NCI-H446 treated with DMSO at 0.1 percent for 48 hours (cell line): ENCODE data around the gene THAP6.
"Not testable (repeated sequence)": the region's sequence is repeated elsewhere in the genome, so short reads cannot be mapped to it uniquely, and the experiment has no call there.

Experiments used
- DNase-seq: peaks from one replicate; lab custom pipeline; 2025; lab: John Stamatoyannopoulos, UW

The THAP6 gene, protein sequence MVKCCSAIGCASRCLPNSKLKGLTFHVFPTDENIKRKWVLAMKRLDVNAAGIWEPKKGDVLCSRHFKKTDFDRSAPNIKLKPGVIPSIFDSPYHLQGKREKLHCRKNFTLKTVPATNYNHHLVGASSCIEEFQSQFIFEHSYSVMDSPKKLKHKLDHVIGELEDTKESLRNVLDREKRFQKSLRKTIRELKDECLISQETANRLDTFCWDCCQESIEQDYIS

DNA sequence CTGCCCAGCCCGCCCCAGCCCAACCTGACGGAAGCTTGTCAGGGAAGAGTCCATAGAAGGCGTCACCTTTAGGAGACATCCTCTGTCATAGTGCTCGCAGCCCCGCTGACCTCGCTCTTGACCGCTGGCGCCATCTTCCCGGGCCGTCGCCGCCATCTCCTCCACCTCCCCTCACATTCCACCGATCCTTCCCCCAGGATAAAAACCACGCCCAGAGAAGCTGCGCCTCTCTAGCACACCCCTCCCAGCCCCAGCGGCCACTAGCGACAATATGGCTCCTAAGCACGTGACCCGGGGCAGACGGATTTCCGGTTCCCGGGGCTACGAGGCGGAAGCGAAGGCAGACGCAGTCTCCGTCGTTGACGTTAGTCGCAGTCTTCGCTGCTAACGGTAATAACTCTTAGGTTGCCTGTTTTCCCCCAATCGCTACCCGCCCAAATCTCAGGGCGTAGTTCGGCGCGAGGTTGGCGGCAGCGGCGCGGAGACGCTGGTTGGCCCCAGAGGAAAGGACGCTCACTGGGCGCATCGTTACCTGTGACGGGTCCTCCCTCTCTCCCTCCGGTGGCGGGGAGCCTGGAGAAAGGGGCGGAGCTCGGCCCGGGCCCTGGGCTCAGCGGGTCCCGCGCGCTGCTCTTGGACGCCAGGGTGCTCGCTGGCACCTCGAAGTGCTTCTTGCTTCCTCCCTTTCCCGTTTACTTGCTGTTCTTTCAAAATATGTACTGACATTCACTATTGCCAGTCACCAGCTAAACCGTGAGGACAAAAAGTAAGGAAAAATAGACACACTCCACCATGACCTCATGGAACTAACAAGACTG is at the start of gene THAP6, which contains the start of gene RCHY1:
THAP6 (plus strand) TSS at position 343 of the 818 bp plus-strand sequence. CDS start 980 bp downstream, outside the sequence.
RCHY1 (minus strand) TSS at position 273 of the 818 bp plus-strand sequence; CDS start at position 156, 117 bp downstream.
- peak; percentile 91 for DNase-seq

DNA sequence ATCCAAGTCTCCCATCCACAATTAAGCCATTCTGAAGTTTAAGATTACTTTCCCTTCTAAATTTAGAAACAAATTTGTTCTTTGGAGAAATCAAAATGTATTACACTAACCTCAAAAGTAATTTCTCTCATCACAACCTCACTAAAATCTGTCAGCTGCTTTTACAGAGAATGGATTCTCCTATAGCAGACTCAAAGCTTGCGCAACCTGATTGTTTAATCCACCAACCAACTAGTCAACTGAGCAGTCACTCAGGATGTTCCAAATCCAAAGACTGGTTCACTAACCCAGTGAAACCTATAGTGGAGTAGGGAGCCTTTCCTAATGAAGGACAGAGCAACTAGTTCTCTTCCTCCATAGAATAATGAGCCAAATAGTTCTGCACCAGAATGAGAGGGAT is 44.4 kb upstream of the THAP6 start:
- DNase-seq = no peak

DNA sequence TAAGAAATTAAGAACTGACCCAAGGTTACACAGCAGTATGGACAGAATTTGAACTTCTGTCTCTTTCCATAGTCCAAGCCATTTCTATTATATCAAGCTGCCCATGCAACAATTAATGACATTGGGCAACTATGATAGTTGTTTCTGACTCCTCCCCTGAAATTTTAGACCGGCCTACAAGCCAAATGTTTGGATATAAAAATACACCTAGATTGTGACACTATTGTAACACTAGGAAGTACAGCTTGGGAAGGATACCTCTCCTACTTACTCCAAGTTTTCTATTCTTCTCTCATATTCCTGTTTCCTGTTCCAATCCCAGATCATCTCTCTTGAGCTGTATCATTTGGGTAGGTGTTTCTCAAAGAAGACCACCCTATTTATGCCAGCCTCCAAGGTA is 43.5 kb upstream of the THAP6 start:
- no peak for DNase-seq

DNA sequence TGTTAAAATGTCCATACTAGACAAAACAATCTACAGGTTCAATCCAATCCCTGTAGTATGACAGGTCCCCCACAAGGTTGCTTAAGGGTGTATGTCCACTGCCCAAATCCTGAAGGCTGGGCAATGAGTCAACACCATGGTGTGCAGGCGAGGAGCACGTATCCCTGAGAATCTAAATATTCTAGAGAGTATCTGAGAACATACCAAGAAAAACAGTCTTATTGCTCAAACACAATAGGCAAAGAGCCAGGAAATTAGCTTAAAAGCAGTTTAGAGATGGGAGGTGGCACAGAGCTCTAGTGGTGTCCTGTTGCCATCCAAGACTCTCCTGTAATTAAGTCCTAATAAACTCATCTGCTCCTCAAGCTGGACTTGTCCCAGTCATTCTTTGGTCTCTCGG is 37.1 kb upstream of the THAP6 start:
- DNase-seq = no peak

DNA sequence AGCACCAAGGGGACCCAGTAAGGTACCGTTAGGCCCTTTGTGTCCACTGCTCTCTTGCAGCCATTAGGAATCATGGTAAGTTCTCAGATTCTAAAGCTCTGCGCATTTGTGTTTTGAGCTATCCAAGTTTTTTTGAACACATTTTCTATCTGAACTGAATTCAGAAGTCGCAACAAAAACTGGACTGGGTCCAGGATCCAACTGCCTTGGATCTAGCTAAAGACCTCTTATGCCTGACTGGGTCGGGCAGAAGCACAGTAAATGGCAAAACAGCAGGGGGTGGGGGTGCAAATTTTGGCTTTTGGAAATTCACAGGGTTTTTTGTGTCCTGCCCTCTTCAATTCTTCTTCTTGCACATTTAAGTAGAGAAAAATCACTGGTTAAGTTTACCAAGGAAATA is 30.1 kb upstream of the THAP6 start:
- DNase-seq = peak; percentile 79

DNA sequence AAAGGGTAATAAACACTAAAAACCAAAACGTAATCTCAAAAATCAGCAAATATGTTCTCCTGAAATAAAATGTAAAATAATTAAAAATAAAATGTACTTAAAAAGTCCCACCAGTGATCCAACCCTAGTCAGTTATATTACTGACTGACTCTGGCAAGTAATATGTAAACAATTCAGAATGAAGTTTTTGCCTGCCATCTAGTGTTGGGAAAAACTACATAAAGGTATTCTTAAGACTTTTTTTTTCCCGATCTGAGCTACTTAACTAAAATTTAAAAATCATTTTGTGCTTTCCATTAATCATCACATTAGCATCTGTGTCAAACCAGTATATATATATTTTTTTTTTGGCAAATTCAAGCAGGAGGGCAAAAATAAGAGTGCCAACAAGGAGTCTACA is 24.1 kb upstream of the THAP6 start:
- no peak for DNase-seq

DNA sequence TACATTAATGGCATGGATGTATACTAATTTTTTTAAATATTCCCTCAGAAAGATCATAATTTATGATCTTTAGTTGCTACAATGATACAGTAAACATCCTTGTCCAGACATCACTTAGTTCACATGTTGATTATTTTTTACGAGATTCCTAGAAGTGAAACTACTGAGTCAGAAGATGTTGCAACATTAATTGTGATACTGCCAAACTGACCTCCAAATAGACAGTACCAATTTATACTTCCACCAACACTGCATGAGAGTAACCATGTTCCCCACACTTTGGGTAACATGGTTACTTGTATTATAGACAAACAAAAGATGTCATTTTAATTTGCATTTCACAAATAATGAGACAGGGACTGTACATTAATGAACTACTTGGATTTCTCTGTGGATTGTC is 19.7 kb upstream of the THAP6 start:
- DNase-seq = no peak

DNA sequence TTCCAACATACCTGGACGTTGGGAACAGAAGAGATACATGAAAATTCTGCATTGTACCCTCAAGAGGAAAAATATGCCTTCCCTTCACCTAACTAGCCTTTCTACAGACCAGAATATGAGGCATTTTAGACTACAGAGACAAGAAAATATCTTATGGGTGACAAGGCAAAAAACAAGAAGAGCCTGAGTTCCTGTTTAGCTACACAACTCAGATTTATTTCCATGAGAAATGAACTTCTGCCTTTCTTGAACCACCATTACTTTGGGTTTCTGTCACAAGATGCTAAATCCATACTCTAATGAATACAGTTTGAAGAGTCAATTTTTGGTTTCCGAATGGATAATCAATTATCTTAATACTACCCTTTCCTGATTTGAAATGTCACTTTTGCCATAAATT is 18.8 kb upstream of the THAP6 start:
- no peak for DNase-seq

DNA sequence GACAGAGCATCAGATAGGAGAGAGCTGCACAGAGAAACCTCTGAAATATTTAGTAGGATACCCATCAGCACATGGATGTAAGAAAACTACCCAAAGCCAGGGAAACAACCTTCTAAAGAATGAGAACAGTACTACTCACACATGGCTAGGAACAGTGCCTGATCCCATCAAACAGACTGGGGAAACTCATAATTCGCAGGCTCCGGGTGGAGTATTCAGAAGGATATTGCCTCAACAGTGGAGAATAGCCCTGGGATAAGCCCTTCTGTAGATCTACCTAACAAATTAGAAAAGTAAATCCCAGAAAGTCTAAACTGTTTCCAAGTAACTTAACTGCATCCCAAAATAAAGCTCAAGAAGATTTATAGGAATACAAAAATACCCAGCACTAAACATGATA is 17.9 kb upstream of the THAP6 start:
- DNase-seq = no peak

DNA sequence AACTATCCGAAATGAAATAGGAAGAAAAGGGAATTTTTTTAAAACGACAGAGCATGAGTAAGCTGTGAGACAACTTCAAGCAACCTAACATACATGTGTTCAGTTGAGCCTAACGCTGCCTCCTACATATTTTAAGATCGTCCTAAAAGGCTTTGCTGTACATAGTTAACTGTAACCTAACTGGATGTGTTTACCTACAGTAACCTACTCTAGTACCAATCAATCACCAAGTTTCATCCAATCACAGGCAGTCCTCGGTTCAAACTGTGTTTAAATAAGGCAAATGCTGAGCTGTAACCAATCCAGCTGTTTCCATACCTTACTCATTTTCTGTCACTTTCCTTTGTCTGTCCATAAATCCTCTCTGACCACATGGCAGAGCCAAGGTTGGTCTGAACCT is 17.1 kb upstream of the THAP6 start:
- no peak for DNase-seq

DNA sequence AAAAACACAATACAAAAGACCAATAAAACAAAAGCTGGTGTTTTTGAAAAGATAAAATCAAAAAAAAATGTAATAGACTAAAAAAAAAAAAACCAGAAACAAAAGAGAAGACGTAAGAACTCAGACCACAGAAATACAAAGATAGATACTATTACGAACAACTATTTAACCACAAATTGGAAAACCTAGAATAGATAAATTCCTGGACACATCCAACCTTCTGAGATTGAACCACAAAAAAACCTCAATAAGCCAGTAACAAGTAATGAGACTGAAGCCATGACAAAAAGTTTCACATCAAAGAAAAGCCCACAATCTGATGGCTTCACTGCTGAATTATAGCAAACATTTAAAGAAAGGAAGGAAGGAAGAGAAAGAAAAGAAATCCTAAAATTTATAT is 16.2 kb upstream of the THAP6 start:
- no peak for DNase-seq

DNA sequence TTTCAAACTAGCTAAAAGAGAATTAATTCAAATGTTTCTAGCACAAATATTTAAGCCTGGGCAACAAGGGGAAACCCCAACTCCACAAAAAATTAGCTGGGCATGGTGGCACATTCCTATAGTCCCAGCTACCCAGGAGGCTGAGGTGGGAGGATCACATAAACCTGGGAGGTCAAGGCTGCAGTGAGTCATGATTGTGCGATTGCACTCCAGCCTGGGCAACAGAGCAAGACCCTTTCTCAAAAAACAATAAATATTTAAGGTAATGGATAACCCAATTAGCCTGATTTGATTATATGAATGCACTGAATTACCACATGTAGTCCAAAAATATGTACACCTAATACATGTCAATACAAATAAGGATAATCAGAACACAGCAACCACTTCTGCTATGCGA is 14.4 kb upstream of the THAP6 start:
- no peak for DNase-seq

DNA sequence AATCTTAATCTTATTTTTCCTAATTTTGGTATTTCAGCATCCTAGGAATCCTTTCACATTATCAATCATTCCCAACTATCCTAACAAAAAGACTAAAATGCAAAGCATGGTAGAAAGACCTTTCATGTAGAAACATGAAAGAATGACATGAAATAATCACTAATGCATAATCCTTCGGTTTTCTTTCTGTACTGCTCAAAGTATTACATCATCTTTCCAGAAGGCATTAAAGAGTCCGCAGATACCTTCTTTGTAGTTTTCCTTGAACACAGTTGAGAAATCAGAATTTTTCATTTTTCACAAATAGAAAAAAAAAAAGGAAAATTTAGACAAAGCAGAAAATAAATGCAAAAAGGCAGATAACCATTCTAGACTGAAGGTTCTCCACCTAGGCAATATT is 11.6 kb upstream of the THAP6 start:
- DNase-seq = no peak

DNA sequence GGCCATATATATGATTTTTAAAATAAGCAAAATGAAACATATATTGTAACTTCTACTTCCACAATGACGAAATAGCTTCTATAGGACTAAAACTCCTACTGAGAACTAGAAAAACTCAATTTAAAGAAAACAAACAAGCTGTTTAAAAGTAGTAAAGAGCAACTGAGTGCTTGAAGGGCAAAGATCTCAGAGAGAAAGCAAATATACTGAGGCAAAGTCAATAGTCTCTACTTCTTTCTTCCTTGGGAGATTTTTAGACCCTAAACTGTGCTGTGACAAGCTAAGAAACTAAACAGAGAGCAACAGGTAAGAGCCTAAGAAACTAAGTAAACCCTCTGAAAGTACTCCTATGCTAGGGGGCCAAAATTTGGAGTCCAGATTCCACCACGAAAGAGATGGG is 8.6 kb upstream of the THAP6 start:
- DNase-seq = no peak

DNA sequence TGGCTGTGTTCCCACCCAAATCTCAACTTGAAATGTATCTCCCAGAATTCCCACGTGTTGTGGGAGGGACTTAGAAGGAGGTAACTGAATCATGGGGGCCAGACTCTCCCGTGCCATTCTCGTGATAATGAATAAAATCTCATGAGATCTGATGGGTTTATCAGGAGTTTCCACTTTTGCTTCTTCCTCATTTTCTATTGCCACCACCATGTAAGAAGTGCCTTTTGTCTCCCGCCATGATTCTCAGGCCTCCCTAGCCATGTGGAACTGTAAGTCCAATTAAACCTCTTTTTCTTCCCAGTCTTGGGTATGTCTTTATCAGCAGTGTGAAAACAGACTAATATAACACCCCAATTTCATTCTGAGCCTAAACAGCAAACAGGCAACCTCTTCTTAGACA is 4.7 kb upstream of the THAP6 start:
- not testable (repeated sequence) for DNase-seq

DNA sequence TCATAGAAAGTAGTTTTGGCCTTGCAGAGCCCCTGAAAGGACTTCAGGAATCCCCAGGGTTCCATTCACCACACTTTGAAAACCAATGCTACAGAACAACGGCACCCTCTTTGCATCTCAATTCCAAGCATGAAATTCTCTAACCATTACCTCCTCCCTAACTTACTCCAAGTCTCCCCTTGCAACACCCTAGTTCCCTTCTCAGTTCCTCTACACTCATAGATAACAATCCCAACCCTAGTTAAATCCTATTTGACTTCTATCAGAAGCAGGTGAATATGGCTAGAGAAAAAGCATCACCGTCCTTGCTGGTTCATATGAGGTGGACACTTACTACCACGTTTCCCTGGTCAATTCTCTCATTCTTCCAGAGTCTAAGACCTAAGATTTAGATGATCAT is 2.4 kb upstream of the THAP6 start:
- no peak for DNase-seq

DNA sequence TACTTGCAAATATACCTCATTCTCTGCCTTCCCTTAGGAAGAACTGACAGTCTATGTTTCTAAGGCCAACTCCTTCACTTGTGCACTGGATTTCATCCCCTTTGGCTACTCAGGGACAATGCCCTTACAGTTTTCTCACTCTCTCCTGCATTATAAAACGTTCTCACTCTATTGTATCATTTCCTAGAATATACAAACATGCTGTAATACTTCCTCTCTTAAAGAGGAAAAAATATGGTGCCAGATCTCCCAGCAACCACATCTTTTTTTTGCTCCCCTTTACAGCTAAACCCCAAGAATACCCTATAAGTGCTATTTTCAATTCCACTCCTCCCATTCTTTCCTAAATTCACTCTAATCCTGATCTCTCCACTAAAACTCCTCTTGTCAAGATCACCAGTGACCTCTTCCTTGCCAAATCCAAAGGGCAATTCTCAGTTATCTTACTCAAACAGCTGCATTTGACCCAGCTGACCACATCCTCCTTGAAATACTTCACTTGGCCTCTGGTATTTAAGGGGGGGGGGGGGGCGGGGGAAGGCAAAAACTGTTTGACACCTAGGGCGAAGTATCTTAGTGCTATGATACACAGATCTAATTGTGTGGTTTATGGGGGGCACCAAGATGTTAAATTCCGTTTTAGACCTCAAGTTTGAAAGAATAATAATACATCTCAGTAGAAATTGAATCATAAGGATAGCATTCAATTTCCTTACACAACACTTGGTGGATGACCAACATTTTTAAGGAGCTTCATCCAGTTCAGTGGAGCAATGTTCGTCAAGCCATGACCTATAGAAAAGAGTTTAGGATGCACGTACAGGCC is 1.7 kb upstream of the THAP6 start:
- DNase-seq = no peak

DNA sequence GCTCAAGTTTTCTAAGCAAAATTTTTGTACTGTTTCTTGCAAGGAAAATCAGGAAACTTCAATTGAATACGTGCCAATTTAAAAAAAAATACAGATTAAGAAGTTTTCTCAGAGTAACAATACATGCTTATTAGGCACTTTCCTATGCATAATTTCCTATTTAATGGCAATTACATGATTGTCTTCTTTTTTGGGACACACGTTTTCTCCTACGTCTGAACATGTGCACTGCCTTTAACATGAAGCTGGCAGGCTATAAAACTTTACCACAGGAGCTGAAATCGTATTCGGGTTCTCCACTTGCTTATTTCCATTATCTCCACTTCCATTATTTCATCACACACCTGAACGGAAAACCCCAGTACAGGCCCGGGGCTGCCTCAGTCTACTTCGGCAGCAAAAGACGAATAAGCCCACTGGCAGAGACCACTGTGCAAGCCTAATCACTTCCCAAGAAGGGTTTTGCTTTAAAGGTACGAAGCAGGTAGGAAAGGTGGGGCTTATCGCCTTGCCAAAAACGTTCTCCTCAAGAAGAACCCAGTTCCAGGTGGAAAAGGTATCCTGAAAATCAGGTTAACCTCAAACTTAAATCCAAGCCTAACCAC is 645 bp upstream of the THAP6 start:
- DNase-seq = no peak

DNA sequence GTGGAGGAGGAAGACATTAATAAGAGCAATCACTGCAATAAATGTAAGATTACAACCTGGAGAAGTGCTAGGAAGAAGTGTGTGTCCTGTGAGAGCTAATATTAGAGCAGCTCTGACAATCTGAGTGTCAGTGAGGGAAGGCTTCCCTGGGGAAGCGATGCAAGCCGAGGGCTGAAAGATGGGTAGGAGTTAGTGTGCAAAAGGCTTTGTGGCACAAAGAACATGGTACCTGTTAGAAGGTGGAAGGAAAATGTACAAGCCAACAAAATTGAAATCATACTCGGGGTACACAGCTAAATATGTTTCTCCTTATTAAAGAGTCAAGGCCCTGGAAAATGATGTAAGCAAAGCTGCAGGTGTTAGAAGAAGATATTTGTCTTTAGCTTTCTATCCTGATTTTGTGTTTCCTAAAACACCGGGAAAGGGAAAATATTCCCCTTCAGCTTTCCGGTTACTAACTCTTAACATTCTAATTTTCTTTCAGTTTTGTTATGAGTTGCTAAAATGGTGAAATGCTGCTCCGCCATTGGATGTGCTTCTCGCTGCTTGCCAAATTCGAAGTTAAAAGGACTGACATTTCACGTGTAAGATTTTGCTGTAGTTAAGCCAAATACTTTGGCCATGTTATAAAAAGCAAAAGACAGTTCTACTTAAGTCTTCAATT is 808 bp downstream of the THAP6 start:
- DNase-seq = no peak

DNA sequence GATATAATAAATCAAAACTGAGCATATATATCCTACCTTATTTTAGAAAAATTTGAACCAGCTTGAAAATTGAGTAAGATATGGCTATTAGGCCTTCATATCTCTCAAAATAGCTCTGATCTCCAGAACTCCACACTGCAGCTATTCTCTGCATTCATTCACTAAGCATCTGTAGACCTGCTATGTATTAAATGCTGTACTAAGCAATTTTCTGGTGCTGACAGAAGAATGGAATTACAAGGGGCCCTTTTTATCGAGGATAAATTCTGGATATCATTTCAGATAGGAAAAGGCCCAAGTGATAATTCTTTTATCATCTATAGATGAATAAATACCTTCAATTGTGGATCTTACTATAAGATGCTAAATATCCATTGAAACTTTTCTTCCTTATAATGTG is 1.9 kb downstream of the THAP6 start:
- no peak for DNase-seq

DNA sequence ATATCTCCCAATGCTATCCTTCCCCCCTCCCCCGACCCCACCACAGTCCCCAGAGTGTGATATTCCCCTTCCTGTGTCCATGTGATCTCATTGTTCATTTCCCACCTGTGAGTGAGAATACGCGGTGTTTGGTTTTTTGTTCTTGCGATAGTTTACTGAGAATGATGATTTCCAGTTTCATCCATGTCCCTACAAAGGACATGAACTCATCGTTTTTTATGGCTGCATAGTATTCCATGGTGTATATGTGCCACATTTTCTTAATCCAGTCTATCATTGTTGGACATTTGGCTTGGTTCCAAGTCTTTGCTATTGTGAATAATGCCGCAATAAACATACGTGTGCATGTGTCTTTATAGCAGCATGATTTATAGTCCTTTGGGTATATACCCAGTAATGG is 5.2 kb downstream of the THAP6 start:
- DNase-seq = not testable (repeated sequence)

DNA sequence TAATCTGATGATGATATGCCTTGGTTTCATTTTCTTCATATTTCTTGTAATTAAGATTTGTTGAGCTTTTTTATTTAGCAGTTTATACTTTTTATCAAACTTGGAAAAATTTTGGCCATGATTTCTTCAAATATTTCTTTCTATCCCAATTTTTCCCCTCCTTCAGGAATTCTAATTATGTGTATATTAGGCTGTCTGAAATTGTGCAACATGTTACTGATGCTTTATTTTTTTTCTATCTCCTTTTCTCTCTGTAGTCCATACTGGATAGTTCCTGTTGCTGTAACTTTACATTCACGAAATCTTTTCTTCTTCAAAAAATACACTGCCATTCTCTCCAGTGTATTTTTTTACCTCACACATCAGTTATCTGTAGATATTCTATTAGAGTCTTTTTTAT is 10.8 kb downstream of the THAP6 start:
- no peak for DNase-seq
